Stomach (tissue), 9 donors: ENCODE results near the gene GGTA1. TPM values are rescaled to one million over a fixed set of nuclear protein-coding genes. Genes with fewer than 3 reads are reported as not detected.
"Not testable (repeated sequence)": the region's sequence is repeated elsewhere in the genome, so short reads cannot be mapped to it uniquely, and the experiment has no call there.

Experiments used
- DNase-seq, 2 donors: peaks; one replicate each; pipeline versions ENCODE4 v3.0.0 to v3.0.0-alpha.2; 2013 to 2019
- H3K27ac ChIP-seq, 5 donors: fragments of 200-600 bp in 4 of 5; sonication (generic) in 4 of 5; one replicate each; pipeline ENCODE4 v1.5.1; 2013 to 2019; ENCODE audit warnings: mild to moderate bottlenecking in 1 of 5, moderate library complexity in 1 of 5
- H3K27me3 ChIP-seq, 3 donors: fragments of 200-600 bp; sonication (generic); one replicate each; pipeline ENCODE4 v1.5.1; 2017 to 2019; ENCODE audit warnings: mixed run types in 1 of 3
- H3K36me3 ChIP-seq, 4 donors: fragments of 200-600 bp; sonication (generic); 1 replicate in 3 of 4; 2 replicates in 1 of 4; pipeline ENCODE4 v1.5.1; 2016 to 2019
- H3K4me1 ChIP-seq, 4 donors: fragments of 200-600 bp; sonication (generic); one replicate each; pipeline ENCODE4 v1.5.1; 2016 to 2019
- H3K4me3 ChIP-seq, 4 donors: fragments of 200-600 bp; sonication (generic) in 3 of 4; one replicate each; pipeline ENCODE4 v1.5.1; 2016 to 2019; ENCODE audit warnings: mild to moderate bottlenecking in 1 of 4
- H3K9me3 ChIP-seq, 4 donors: fragments of 200-600 bp; sonication (generic); one replicate each; pipeline ENCODE4 v1.5.1; 2016 to 2019
- CTCF ChIP-seq, 7 experiments: fragments of 450-650 bp in 4 of 7; fragments of 200-600 bp in 3 of 7; sonication (generic) in 3 of 7; IDR thresholded peaks; one replicate each; pipeline ENCODE4 v1.5.1; 2016 to 2019; ENCODE audit warnings: antibody characterized with exemption in 7 of 7, control low read depth in 2 of 7, mild to moderate bottlenecking in 1 of 7
- EP300 ChIP-seq: sonication (generic); formaldehyde crosslinking; IDR thresholded peaks from one replicate; pipeline ENCODE4 v1.6.1; 2017; ENCODE audit warnings: antibody characterized with exemption
- POLR2A ChIP-seq, 4 donors: fragments of 450-650 bp; IDR thresholded peaks; one replicate each; pipeline ENCODE4 v1.6.1; 2016; ENCODE audit warnings: antibody characterized with exemption in 4 of 4, control low read depth in 2 of 4, mild to moderate bottlenecking in 1 of 4, moderate library complexity in 1 of 4
- POLR2AphosphoS5 ChIP-seq, 3 donors: sonication (generic); formaldehyde crosslinking; IDR thresholded peaks; one replicate each; pipeline ENCODE4 v1.6.1; 2016; ENCODE audit warnings: antibody characterized with exemption in 3 of 3
- WGBS, 5 donors: extraction: QIAGEN DNeasy Blood & Tissue Kit in 3 of 5; methylation state at CpG; one replicate each; pipeline versions ENCODE4 v1.1.5 to v1.1.7; 2013 to 2018; 5-methylcytosine and 5-hydroxymethylcytosine counted together
- intact Hi-C: fragments of 100-400 bp; cut with DNase I; formaldehyde crosslinking; loops from one replicate; pipeline ENCODE4 v1.15.1; 2023; ENCODE audit warnings: low total_unique reads
- polyA plus RNA-seq, 3 donors: library from polyadenylated mRNA; stranded (reverse); fragments of 200-250 nt; gene quantifications; one replicate each; pipeline ENCODE4 v1.2.3, GENCODE V29; 2013
- total RNA-seq, 5 donors: library from RNA; depleted of rRNA; stranded (reverse); fragments of >200 nt; gene quantifications; one replicate each; pipeline versions ENCODE4 v1.1.0 to v1.2.3, GENCODE V29; 2014 to 2016
- donor health status: healthy with polysubstance abuse.
- donor health status: Bipolar disorder and iron deficiency.
- donor health status: healthy.

GGTA1 gene
- total and polyA plus RNA-seq, 8 donors, result 6.2 to 19.6 (median 7.1) TPM; not detected in 1

- Histone ChIP-seq H3K4me3 (no peak overlapping the region), H3K4me1 (no peaks in the 10 kb centered on the region), H3K9me3 (no peaks in the 10 kb centered on the region), H3K27ac (no peak overlapping the region), H3K27me3 (no peaks in the 10 kb centered on the region), H3K36me3 (no peaks in the 10 kb centered on the region)
- DNase-seq, result no peak
- 29 to 43% (median 35%) methylated on average over 1 of the region's 1 CpG for WGBS, 5 donors
- intact Hi-C loops, result no loop called here
- TF ChIP-seq CTCF (IDR thresholded peaks at IDR 0.05), result no peak
Observed at GRCh38 chr9:121439016-121439415, 60.6 kb downstream of the GGTA1 start.

- intact Hi-C loops, result no loop called here
- H3K9me3 ChIP-seq, result no peaks in the 10 kb centered on the region
- H3K27me3 ChIP-seq, result no peaks in the 10 kb centered on the region
- no peak for DNase-seq
- no peaks in the 10 kb centered on the region for H3K4me1 ChIP-seq
- H3K36me3 ChIP-seq, result no peaks in the 10 kb centered on the region
- H3K4me3 ChIP-seq, result no peak overlapping the region
- H3K27ac ChIP-seq, result no peak overlapping the region
- TF ChIP-seq POLR2A (IDR thresholded peaks at IDR 0.05) (no peak), EP300 (no peak), POLR2AphosphoS5 (IDR thresholded peaks at IDR 0.05) (no peak), CTCF (IDR thresholded peaks at IDR 0.05) (no peak)
- 78 to 96% (median 94%) methylated on average over 3 of the region's 3 CpGs for WGBS, 5 donors
Observed at GRCh38 chr9:121437891-121438290, 61.8 kb downstream of the GGTA1 start.

GRCh38 chr9:121437046-121437445 lies 62.6 kb downstream of the GGTA1 start:
- WGBS, 5 donors, result 79 to 98% (median 92%) methylated on average over 3 of the region's 3 CpGs
- H3K4me3 ChIP-seq, H3K27me3 ChIP-seq, intact Hi-C loops, H3K27ac ChIP-seq, DNase-seq, H3K9me3 ChIP-seq, H3K36me3 ChIP-seq, H3K4me1 ChIP-seq: not testable (repeated sequence)

- Histone ChIP-seq H3K4me1 (no peaks in the 10 kb centered on the region), H3K27ac (no peak overlapping the region), H3K4me3 (no peak overlapping the region), H3K36me3 (no peaks in the 10 kb centered on the region), H3K9me3 (no peaks in the 10 kb centered on the region), H3K27me3 (no peaks in the 10 kb centered on the region)
- no peak for DNase-seq
- intact Hi-C loops, result no loop called here
- TF ChIP-seq POLR2AphosphoS5 (IDR thresholded peaks at IDR 0.05), result no peak
- TF ChIP-seq POLR2A (IDR thresholded peaks at IDR 0.05), result no peak
- no peak for TF ChIP-seq EP300
- no peak for TF ChIP-seq CTCF (IDR thresholded peaks at IDR 0.05)
Observed at GRCh38 chr9:121434969-121435368, 64.7 kb downstream of the GGTA1 start.

GRCh38 chr9:121427899-121428298 lies 71.7 kb downstream of the GGTA1 start:
- 63 to 77% (median 64%) methylated on average over 1 of the region's 1 CpG for WGBS, 5 donors
- H3K9me3 ChIP-seq, result no peaks in the 10 kb centered on the region

More at GRCh38 chr9:121427899-121428298, 71.7 kb downstream of the GGTA1 start:
- TF ChIP-seq CTCF (IDR thresholded peaks at IDR 0.05) (no peak), EP300 (no peak)
- intact Hi-C loops, result no loop called here
- Histone ChIP-seq H3K4me3 (no peak overlapping the region), H3K27ac (no peak overlapping the region), H3K27me3 (peaks cover 0 to 1% (median 0%) of the 10 kb centered on the region in 3 donors), H3K36me3 (no peaks in the 10 kb centered on the region), H3K4me1 (no peaks in the 10 kb centered on the region)
- DNase-seq, result no peak
